ENCODE results near the gene TMEM11.

TMEM11 gene

DNA sequence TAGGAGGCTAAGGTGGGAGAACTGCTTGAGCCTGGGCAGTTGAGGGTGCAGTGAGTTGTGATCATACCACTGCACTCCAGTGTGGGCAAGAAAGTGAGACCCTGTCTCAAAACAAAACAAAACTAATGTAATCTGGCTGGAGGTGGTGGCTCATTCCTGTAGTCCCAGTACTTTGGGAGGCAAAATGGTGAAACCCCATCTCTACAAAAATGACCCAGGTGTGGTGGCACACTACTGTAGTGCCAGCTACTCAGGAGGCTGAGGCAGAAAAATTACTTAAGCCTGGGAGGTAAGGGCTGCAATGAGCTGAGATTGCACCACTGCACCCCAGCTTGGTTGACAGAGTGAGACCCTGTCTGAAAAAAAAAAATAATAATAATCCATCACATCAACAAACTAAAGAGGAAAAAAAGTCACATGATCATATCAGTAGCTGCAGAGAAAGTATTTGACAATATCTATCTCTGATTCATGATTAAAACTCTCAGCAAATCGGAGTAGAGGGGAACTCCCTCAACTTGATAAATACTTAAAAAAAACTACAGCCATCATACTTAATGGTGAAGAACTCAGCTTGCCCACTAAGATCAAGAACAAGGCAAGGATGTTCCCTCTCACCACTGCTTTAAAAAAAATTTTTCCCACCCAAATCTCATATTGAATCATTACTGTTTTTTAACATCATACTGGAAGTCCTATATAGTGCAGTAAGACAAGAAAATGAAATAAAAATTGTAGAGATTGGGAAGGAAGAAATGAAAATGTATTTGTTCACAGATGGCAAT is 56.2 kb downstream of the TMEM11 start:
- no peak for DNase-seq

DNA sequence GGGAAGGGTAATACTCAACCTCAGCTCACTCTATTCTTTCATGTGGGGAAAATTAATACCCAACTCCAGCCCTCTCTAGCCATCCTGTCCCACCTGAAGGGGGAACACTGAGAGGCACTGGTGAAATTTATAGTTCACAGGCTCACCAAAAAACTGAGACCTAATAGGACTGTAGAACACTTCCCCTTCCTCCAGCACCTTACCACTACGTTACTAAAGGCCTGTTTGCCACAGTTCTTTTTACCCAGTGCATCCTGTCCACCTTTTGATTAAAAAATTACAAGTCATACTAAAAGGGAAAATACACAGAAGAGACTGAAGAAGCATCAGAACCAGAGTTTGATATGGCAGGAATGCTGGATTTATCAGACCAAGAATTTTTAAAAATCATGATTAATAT is 61.2 kb downstream of the TMEM11 start:
- DNase-seq, result no peak

DNA sequence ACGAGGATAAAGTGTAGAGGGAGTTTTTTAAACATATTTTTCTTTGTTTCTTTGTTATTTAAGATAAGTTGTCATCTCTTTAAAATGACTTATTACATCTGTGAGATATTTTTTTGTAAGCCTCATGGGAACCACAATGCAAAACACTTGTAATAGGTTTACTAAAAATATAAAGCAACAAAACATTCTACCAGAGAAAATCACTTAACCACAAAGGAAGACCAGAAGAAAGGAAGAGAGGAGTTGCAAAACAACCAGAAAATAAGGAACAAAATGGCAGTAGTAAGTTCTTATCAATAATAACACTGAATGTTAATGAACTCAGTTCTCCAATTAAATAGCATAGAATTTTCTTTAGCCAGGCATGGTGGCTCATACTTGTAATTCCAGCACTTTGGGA is 64.3 kb downstream of the TMEM11 start:
- no peak for DNase-seq

All from COR-L47 (cell line).